ENCODE results near the gene SNTG2. TPM values are rescaled to one million over a fixed set of nuclear protein-coding genes. Genes with fewer than 3 reads are reported as not detected.

Gene SNTG2
- total and polyA plus RNA-seq, 10 donors: 1.9 to 59.4 (median 18.3) TPM

- no peak overlapping the region for H3K4me3 ChIP-seq
- H3K9me3 ChIP-seq: peaks cover 0 to 6% (median 0%) of the 10 kb centered on the region in 8 donors
- DNase-seq: no peak
- TF ChIP-seq POLR2A (IDR thresholded peaks at IDR 0.05): no peak
- no peak for TF ChIP-seq POLR2AphosphoS5 (IDR thresholded peaks at IDR 0.05)
- TF ChIP-seq CTCF (IDR thresholded peaks at IDR 0.05 in 8 of 11, conservative IDR thresholded peaks at IDR 0.05 in 3 of 11): no peak
- H3K27me3 ChIP-seq (replicated peaks in 1 of 7): no peaks in the 10 kb centered on the region
- intact Hi-C loops (cut with DNase I; ENCODE audit: low total_unique reads): no loop called here
- H3K27ac ChIP-seq: no peak overlapping the region
- H3K36me3 ChIP-seq: no peaks in the 10 kb centered on the region
- no peaks in the 10 kb centered on the region for H3K4me1 ChIP-seq
- 61 to 83% (median 71%) methylated on average over 9 to 10 of the region's 10 CpGs for WGBS, 5 donors
These were observed 388.9 kb downstream of the SNTG2 start for GRCh38 chr2:1339388-1340140.

DNA sequence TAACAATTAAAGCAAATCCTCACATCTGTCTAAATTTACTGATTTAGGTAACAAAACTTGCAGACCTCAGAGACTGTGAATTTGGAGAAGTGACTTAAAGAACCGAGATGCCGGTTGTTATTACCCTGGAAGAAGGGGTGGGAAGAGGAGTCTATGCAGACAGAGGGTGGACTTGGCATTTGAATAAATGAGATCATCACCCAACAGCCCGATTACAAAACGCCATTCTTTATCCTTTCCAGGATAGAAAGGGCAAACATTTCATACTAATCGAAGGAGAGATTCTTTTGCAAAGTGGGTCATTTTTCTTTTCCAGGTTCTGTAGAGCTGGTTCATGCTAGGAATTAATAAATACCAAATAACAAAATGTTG is 389.5 kb downstream of the SNTG2 start:
- Histone ChIP-seq H3K27me3 (replicated peaks in 1 of 7) (no peaks in the 10 kb centered on the region), H3K4me1 (no peaks in the 10 kb centered on the region), H3K36me3 (no peaks in the 10 kb centered on the region), H3K27ac (no peak overlapping the region), H3K4me3 (no peak overlapping the region), H3K9me3 (peaks cover 0 to 6% (median 0%) of the 10 kb centered on the region in 8 donors)
- TF ChIP-seq POLR2AphosphoS5 (IDR thresholded peaks at IDR 0.05) (no peak), CTCF (IDR thresholded peaks at IDR 0.05 in 8 of 11, conservative IDR thresholded peaks at IDR 0.05 in 3 of 11) (no peak), POLR2A (IDR thresholded peaks at IDR 0.05) (no peak)
- intact Hi-C loops (cut with DNase I; ENCODE audit: low total_unique reads): no loop called here
- DNase-seq: no peak
- 73 to 82% (median 78%) methylated on average over 5 of the region's 5 CpGs for WGBS, 5 donors

- Histone ChIP-seq H3K9me3 (peaks cover 0 to 5% (median 0%) of the 10 kb centered on the region in 8 donors), H3K4me3 (no peak overlapping the region), H3K36me3 (no peaks in the 10 kb centered on the region), H3K27me3 (replicated peaks in 1 of 7) (no peaks in the 10 kb centered on the region), H3K27ac (no peak overlapping the region), H3K4me1 (no peaks in the 10 kb centered on the region)
- no peak for TF ChIP-seq CTCF (IDR thresholded peaks at IDR 0.05 in 8 of 11, conservative IDR thresholded peaks at IDR 0.05 in 3 of 11)
- TF ChIP-seq POLR2A (IDR thresholded peaks at IDR 0.05): no peak
- TF ChIP-seq POLR2AphosphoS5 (IDR thresholded peaks at IDR 0.05): no peak
- intact Hi-C loops (cut with DNase I; ENCODE audit: low total_unique reads): no loop called here
- 76 to 84% (median 83%) methylated on average over 4 of the region's 4 CpGs for WGBS, 5 donors
- DNase-seq: no peak
These were observed 390.9 kb downstream of the SNTG2 start for GRCh38 chr2:1341404-1342120.

DNA sequence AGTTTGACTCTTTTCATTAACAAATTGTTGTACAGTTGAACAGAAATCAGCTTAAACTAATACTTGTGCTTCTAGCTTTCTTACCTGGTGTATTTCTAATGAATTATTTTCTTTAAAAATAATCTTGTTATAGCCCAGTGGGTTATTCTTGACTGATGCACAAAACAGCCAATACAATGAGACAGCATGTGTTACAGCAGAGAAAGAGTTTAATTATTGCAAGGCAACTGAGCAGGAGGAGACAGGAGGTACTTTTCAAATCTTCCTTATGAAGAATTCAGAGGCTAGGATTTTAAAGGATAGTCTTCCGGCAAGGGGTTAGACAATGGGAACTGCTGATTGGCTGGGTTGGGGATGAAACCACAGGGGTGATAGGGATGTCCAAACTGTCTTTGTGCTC is 398.1 kb downstream of the SNTG2 start:
- no peaks in the 10 kb centered on the region for H3K36me3 ChIP-seq
- no peaks in the 10 kb centered on the region for H3K4me1 ChIP-seq
- intact Hi-C loops (cut with DNase I; ENCODE audit: low total_unique reads): no loop called here
- no peak for TF ChIP-seq POLR2A (IDR thresholded peaks at IDR 0.05)
- TF ChIP-seq CTCF (IDR thresholded peaks at IDR 0.05 in 8 of 11, conservative IDR thresholded peaks at IDR 0.05 in 3 of 11): no peak
- no peak for TF ChIP-seq POLR2AphosphoS5 (IDR thresholded peaks at IDR 0.05)
- H3K9me3 ChIP-seq: peaks cover 6 to 36% (median 26%) of the 10 kb centered on the region in 8 donors
- H3K27ac ChIP-seq: no peak overlapping the region
- no peak overlapping the region for H3K4me3 ChIP-seq
- WGBS, 5 donors: 96 to 100% (median 97%) methylated on average over 1 of the region's 1 CpG
- no peaks in the 10 kb centered on the region for H3K27me3 ChIP-seq (replicated peaks in 1 of 7)
- DNase-seq: no peak

Measured in spleen (tissue), 11 donors.